Measurements from ENCODE around the gene DBN1. TPM values are rescaled to one million over a fixed set of nuclear protein-coding genes. Genes with fewer than 3 reads are reported as not detected.

The DBN1 gene
- total RNA-seq, 4 donors from 2014 or later = 89.8 to 139 (median 111) TPM

DNA sequence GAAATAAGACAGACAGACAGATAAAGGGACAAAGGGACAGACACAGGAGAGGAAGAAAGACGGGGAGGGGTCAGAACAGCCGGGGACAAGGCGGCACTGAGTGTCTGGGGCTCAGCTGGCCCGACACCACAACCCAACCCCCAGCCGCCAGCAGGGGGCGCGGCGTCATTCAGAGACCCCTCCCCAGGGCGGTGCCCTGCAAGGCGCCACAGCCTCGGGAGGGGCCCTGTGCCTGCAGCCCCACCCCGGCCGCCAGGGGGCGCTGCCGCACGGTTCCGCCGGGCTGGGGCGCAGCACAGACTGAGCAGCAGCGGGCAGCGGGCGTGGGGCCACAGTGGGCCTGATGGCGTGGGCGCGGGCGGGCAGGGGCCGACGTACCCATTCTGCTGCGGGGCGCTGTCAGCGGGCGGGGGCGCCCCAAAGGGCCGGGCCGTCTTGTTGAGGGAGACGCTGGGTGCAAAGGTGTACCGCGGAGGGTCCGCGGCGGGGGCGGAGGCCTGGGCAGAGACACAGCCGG, 18.1 kb upstream of the DBN1 start:
- H3K27me3 ChIP-seq = no peaks in the 10 kb centered on the region
- DNase-seq (ENCODE audit: low spot score in 2 of 2) = no peak
- peaks cover 0 to 76% (median 35%) of the 10 kb centered on the region in 4 donors for H3K4me1 ChIP-seq
- peak overlapping the region in 3 of 4 donors; percentile 34 to 93 (median 48) for H3K27ac ChIP-seq
- peaks cover 0 to 59% (median 0%) of the 10 kb centered on the region in 3 donors for H3K36me3 ChIP-seq
- TF ChIP-seq EP300 (IDR thresholded peaks at IDR 0.05) (no peak), POLR2A (IDR thresholded peaks at IDR 0.05) (no peak)
- TF ChIP-seq, protein P1, sequence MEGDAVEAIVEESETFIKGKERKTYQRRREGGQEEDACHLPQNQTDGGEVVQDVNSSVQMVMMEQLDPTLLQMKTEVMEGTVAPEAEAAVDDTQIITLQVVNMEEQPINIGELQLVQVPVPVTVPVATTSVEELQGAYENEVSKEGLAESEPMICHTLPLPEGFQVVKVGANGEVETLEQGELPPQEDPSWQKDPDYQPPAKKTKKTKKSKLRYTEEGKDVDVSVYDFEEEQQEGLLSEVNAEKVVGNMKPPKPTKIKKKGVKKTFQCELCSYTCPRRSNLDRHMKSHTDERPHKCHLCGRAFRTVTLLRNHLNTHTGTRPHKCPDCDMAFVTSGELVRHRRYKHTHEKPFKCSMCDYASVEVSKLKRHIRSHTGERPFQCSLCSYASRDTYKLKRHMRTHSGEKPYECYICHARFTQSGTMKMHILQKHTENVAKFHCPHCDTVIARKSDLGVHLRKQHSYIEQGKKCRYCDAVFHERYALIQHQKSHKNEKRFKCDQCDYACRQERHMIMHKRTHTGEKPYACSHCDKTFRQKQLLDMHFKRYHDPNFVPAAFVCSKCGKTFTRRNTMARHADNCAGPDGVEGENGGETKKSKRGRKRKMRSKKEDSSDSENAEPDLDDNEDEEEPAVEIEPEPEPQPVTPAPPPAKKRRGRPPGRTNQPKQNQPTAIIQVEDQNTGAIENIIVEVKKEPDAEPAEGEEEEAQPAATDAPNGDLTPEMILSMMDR (IDR thresholded peaks at IDR 0.05) = peak; percentile 45 to 86 (median 73)
- no peak overlapping the region for H3K4me3 ChIP-seq
- WGBS, 2 donors = 58 to 62% methylated on average over 23 to 43 of the region's 43 CpGs
- H3K9me3 ChIP-seq = no peaks in the 10 kb centered on the region

DNA sequence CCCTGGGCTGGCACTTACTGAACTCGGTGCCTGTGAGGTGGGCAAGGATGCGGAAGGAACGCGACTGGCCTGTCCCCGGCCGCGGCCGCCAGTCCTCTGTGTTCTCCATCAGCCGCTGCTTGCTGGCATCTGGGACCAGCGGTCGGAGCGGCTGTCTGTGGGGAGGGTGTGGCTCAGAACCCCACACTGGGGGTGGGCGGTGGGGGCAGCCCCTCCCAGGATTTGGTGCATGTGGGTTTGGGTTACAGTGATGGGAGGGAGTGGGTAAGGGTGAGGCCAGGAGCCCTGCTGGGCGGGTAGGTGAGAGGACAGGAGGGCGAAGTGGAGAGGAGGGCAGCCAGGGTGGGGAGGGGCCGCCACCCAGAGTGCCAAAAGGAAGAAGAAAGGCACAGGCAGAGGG, 17.6 kb upstream of the DBN1 start:
- 85 to 89% methylated on average over 16 of the region's 16 CpGs for WGBS, 2 donors
- Histone ChIP-seq H3K4me3 (no peak overlapping the region), H3K9me3 (no peaks in the 10 kb centered on the region), H3K36me3 (peaks cover 0 to 64% (median 0%) of the 10 kb centered on the region in 3 donors), H3K27ac (peak overlapping the region in 3 of 4 donors; percentile 34 to 93 (median 65)), H3K27me3 (no peaks in the 10 kb centered on the region), H3K4me1 (peaks cover 0 to 71% (median 30%) of the 10 kb centered on the region in 4 donors)
- TF ChIP-seq EP300 (IDR thresholded peaks at IDR 0.05) = no peak
- TF ChIP-seq, protein P1 (IDR thresholded peaks at IDR 0.05) = no peak
- no peak for TF ChIP-seq POLR2A (IDR thresholded peaks at IDR 0.05)
- no peak for DNase-seq (ENCODE audit: low spot score in 2 of 2)

DNA sequence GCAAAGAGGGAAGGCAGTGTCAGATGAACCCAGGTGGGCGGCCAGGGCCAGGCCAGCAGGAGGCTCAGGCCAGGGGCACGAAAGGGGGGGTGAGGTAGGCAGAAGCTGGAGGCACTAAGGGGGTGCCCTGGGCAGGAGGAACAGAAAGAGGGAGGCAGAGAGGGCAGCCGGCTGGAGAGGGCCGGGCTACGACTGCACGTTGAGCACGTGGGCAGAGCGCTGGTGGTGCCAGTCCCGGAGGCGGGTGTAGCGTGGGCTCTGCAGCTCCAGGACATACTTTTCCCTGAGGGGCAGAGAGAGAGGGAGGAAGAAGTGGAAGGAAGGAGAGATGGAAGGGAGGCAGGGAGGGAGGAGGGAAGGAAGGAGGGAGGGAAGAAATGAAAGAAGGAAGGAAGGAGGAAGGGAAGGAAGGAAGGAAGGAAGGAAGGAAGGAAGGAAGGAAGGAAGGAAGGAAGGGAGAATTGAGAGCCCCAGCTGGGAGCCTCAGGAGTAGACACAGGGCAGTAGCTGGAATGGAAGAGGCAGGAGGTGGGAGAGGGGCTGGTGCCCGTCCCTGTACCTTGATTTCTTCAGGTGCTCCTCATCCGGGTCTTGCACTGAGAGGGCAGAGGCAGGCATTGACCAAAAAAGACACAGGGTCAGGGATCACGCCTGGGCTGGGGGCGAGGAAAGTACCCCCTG, 17.0 kb upstream of the DBN1 start:
- peaks cover 0 to 69% (median 0%) of the 10 kb centered on the region in 3 donors for H3K36me3 ChIP-seq
- 60 to 77% methylated on average over 15 of the region's 15 CpGs for WGBS, 2 donors
- H3K4me3 ChIP-seq = no peak overlapping the region
- peak overlapping the region in 2 of 4 donors; percentile 65 to 93 for H3K27ac ChIP-seq
- H3K4me1 ChIP-seq = peaks cover 0 to 66% (median 25%) of the 10 kb centered on the region in 4 donors
- no peaks in the 10 kb centered on the region for H3K9me3 ChIP-seq
- no peaks in the 10 kb centered on the region for H3K27me3 ChIP-seq
- no peak for DNase-seq (ENCODE audit: low spot score in 2 of 2)
- TF ChIP-seq POLR2A (IDR thresholded peaks at IDR 0.05) (no peak), EP300 (IDR thresholded peaks at IDR 0.05) (no peak)
- TF ChIP-seq, protein P1 (IDR thresholded peaks at IDR 0.05) = no peak

DNA sequence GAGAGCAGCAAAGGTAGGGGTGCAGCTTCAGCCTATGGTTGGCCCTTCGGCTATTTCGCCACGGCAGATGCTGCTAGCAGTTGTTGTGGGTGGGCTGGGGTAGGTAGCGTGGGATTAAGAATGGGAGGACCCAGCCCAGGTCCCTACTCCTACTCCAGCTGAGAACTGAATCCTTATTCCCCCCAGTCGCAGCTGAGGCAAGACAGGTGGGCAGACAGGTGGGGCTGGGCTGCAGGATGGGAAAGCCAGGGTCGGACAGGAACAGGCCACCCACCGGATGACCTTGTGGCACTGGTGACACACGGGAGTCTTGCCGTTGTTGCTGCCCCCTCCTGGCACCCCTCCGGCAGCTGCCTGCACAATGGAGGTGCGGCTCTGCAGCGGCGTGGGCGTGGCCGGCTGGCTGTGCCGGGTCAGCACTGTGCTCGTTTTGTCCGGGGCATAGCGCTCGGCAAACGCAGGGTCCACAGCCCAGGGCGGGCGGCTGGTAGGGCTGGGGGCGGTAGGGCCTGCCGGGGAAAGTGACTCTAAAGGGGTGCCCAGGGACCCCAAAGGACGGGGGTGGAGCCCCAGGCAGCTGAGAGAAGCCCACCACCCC, 15.8 kb upstream of the DBN1 start:
- H3K4me1 ChIP-seq = peaks cover 0 to 66% (median 13%) of the 10 kb centered on the region in 4 donors
- H3K27me3 ChIP-seq = no peaks in the 10 kb centered on the region
- peaks cover 0 to 81% (median 0%) of the 10 kb centered on the region in 3 donors for H3K36me3 ChIP-seq
- no peaks in the 10 kb centered on the region for H3K9me3 ChIP-seq
- H3K27ac ChIP-seq = peak overlapping the region in 3 of 4 donors; percentile 10 to 93 (median 65)
- no peak overlapping the region for H3K4me3 ChIP-seq
- WGBS, 2 donors = 56 to 61% methylated on average over 15 to 25 of the region's 26 CpGs
- TF ChIP-seq, protein P1 (IDR thresholded peaks at IDR 0.05) = peak in 1 of 5 experiments; percentile 7
- TF ChIP-seq POLR2A (IDR thresholded peaks at IDR 0.05) = no peak
- DNase-seq (ENCODE audit: low spot score in 2 of 2) = no peak

DNA sequence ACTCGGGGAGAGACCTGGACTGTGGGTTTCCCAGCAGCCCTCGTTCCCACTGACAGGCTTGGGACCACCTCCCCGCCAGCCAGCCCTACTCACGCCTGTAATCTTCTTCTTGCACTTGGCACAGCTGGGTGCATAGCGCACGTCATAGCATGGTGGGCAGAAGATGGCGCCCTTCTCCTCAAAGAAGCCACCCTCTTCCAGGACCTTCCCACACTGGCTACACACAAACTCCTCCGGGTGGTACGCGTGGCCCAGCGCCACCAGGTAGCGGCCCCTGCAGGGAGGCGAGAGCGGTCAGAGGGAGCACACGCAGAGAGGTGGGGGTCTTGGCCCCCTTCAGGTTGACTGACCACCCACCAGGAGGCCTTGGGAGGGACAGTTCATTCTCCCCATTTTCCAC, 14.5 kb upstream of the DBN1 start:
- DNase-seq (ENCODE audit: low spot score in 2 of 2) = no peak
- Histone ChIP-seq H3K36me3 (peaks cover 0 to 94% (median 0%) of the 10 kb centered on the region in 3 donors), H3K27ac (peak overlapping the region in 1 of 4 donors; percentile 27), H3K4me1 (peaks cover 0 to 58% (median under 1%) of the 10 kb centered on the region in 4 donors), H3K9me3 (no peaks in the 10 kb centered on the region), H3K27me3 (no peaks in the 10 kb centered on the region), H3K4me3 (no peak overlapping the region)
- TF ChIP-seq POLR2A (IDR thresholded peaks at IDR 0.05) (no peak), EP300 (IDR thresholded peaks at IDR 0.05) (no peak)
- TF ChIP-seq, protein P1 (IDR thresholded peaks at IDR 0.05) = no peak
- WGBS, 2 donors = 88 to 91% methylated on average over 15 of the region's 15 CpGs

Measured in tibial nerve (tissue), 4 donors.